Right lobe of liver (tissue), 4 donors: Measurements from ENCODE around the gene CHST8.

Source experiments
- CTCF ChIP-seq, 4 donors: fragments of 200-600 bp in 3 of 4; fragments of 450-650 bp in 1 of 4; IDR thresholded peaks; one replicate each; pipeline versions ENCODE4 v1.5.1 to v1.8.0; 2016 to 2022; ENCODE audit warnings: antibody characterized with exemption in 4 of 4, mild to moderate bottlenecking in 2 of 4
- POLR2A ChIP-seq: fragments of 450-650 bp; IDR thresholded peaks from one replicate; pipeline ENCODE4 v1.6.1; 2017; ENCODE audit warnings: antibody characterized with exemption, mild to moderate bottlenecking
- donor health status: DM: no; HTN: no; CAD: no.
- donor health status: DM: no; HTN: no; CAD: no.
- donor health status: DM: no; HTN: yes; CAD: no.

GRCh38 chr19:33640773-33641172 is 19.0 kb downstream of the CHST8 start:
- TF ChIP-seq CTCF (IDR thresholded peaks at IDR 0.05), result no peak
- TF ChIP-seq POLR2A, result no peak
